NCI-H1930 (cell line): Measurements from ENCODE around the gene VWA3B.
"Not testable (repeated sequence)": the region's sequence is repeated elsewhere in the genome, so short reads cannot be mapped to it uniquely, and the experiment has no call there.

Experiments used
- DNase-seq, 2 experiments: peaks; one replicate each; lab custom pipeline; 2025; lab: John Stamatoyannopoulos, UW

The VWA3B gene

GRCh38 chr2:98252038-98252773 is 165.2 kb downstream of the VWA3B start:
- no peak for DNase-seq

- DNase-seq, result no peak
Observed at GRCh38 chr2:98253461-98254070, 166.6 kb downstream of the VWA3B start.

GRCh38 chr2:98254504-98255059 is 167.6 kb downstream of the VWA3B start:
- DNase-seq, result no peak

- no peak for DNase-seq
Observed at GRCh38 chr2:98258906-98259305, 171.9 kb downstream of the VWA3B start.

GRCh38 chr2:98263362-98263761 is 176.4 kb downstream of the VWA3B start:
- no peak for DNase-seq

- not testable (repeated sequence) for DNase-seq
Observed at GRCh38 chr2:98268225-98268624, 181.3 kb downstream of the VWA3B start.

GRCh38 chr2:98269274-98269673 is 182.3 kb downstream of the VWA3B start:
- DNase-seq, result no peak

- no peak for DNase-seq
Observed at GRCh38 chr2:98269830-98270229, 182.9 kb downstream of the VWA3B start.

- DNase-seq, result no peak
Observed at GRCh38 chr2:98277162-98277859, 190.3 kb downstream of the VWA3B start.

- DNase-seq, result no peak
Observed at GRCh38 chr2:98278074-98278473, 191.1 kb downstream of the VWA3B start.

- DNase-seq, result no peak
Observed at GRCh38 chr2:98280376-98281102, 193.6 kb downstream of the VWA3B start.

- no peak for DNase-seq
Observed at GRCh38 chr2:98281607-98282006, 194.6 kb downstream of the VWA3B start.

- DNase-seq, result no peak
Observed at GRCh38 chr2:98282109-98282508, 195.1 kb downstream of the VWA3B start.

GRCh38 chr2:98293030-98293429 is 206.1 kb downstream of the VWA3B start:
- no peak for DNase-seq

GRCh38 chr2:98293931-98294687 is 207.1 kb downstream of the VWA3B start:
- no peak for DNase-seq

- DNase-seq, result no peak
Observed at GRCh38 chr2:98294711-98295110, 207.7 kb downstream of the VWA3B start.

- no peak for DNase-seq
Observed at GRCh38 chr2:98295275-98295674, 208.3 kb downstream of the VWA3B start.

GRCh38 chr2:98295721-98296414 is 208.9 kb downstream of the VWA3B start:
- no peak for DNase-seq

GRCh38 chr2:98296440-98296839 is 209.5 kb downstream of the VWA3B start:
- DNase-seq, result no peak

GRCh38 chr2:98297817-98298682 is 211.1 kb downstream of the VWA3B start:
- DNase-seq, result no peak
